ENCODE results near the gene DHRS13.

- TF ChIP-seq CTCF (conservative IDR thresholded peaks at IDR 0.05 in 1 of 2, IDR thresholded peaks at IDR 0.05 in 1 of 2; ENCODE audit: extremely low read depth in 1 of 2, insufficient read depth in 1 of 2, low read depth in 1 of 2, low read length in 2 of 2) (peak in 1 of 2 donors; percentile 8), EZH2 (IDR thresholded peaks at IDR 0.05; ENCODE audit: borderline replicate concordance, low read length) (no peak)
Observed at GRCh38 chr17:28854457-28855335, 48.2 kb downstream of the DHRS13 start, which contains the start of gene ERAL1.
